Smooth muscle cell (in vitro differentiated cells): ENCODE data around the gene KRTAP10-11. TPM values are rescaled to one million over a fixed set of nuclear protein-coding genes. Genes with fewer than 3 reads are reported as not detected.

ENCODE experiments used
- DNase-seq: peaks from one replicate; lab custom pipeline; 2025; ENCODE audit not compliant: unreplicated experiment; lab: John Stamatoyannopoulos, UW
- H2AFZ ChIP-seq: fragments of 200-600 bp; sonication (generic); 2 replicates; pipeline ENCODE4 v1.6.0; 2016; ENCODE audit warnings: antibody characterized with exemption, low read depth, mild to moderate bottlenecking
- H3F3A ChIP-seq: fragments of 200-600 bp; sonication (generic); 2 replicates; pipeline ENCODE4 v1.6.0; 2017; ENCODE audit warnings: antibody characterized with exemption, low read depth
- H3K27ac ChIP-seq: fragments of 200-600 bp; sonication (generic); 2 replicates; pipeline ENCODE4 v1.5.1; 2016; ENCODE audit warnings: low read depth, mild to moderate bottlenecking
- H3K27me3 ChIP-seq: fragments of 200-600 bp; sonication (generic); 2 replicates; pipeline ENCODE4 v1.6.1; 2016; ENCODE audit warnings: low read depth, mild to moderate bottlenecking
- H3K36me3 ChIP-seq: fragments of 200-600 bp; sonication (generic); 2 replicates; pipeline ENCODE4 v1.5.1; 2016; ENCODE audit warnings: low read depth
- H3K4me1 ChIP-seq: fragments of 200-600 bp; sonication (generic); 2 replicates; pipeline ENCODE4 v1.5.1; 2016; ENCODE audit warnings: low read depth
- H3K4me2 ChIP-seq: fragments of 200-600 bp; sonication (generic); 2 replicates; pipeline ENCODE4 v1.6.0; 2016; ENCODE audit warnings: mild to moderate bottlenecking
- H3K4me3 ChIP-seq: fragments of 200-600 bp; sonication (generic); 2 replicates; pipeline ENCODE4 v1.5.1; 2016; ENCODE audit warnings: mild to moderate bottlenecking
- H3K79me2 ChIP-seq: fragments of 200-600 bp; sonication (generic); 2 replicates; pipeline ENCODE4 v1.6.0; 2016; ENCODE audit warnings: low read depth, mild to moderate bottlenecking
- H3K9ac ChIP-seq: fragments of 200-600 bp; sonication (generic); 2 replicates; pipeline ENCODE4 v1.6.0; 2016; ENCODE audit warnings: low read depth
- H3K9me3 ChIP-seq: fragments of 200-600 bp; sonication (generic); replicated peaks from 2 replicates; pipeline ENCODE4 v1.5.1; 2016; ENCODE audit warnings: low read depth
- H4K20me1 ChIP-seq: fragments of 200-600 bp; sonication (generic); 2 replicates; pipeline ENCODE4 v1.6.0; 2016; ENCODE audit warnings: low read depth
- whole genome bisulfite sequencing: methylation state at CpG from one replicate; pipeline ENCODE4 v1.1.7; 2016; ENCODE audit warnings: low lambda C conversion rate; 5-methylcytosine and 5-hydroxymethylcytosine counted together
- polyA plus RNA-seq: library from polyadenylated mRNA; unstranded; fragments of >200 nt; fragmentation: Nextera tagmentation; extraction: Ambion mirVana; gene quantifications from 2 replicates; pipeline ENCODE4 v1.2.1, GENCODE V29; 2016
- total RNA-seq: library from RNA; depleted of rRNA; stranded (reverse); fragments of >200 nt; gene quantifications from 2 replicates; pipeline ENCODE4 v1.2.3, GENCODE V29; 2014
- TF ChIP-seq, protein P1 (sequence below): fragments of 200-600 bp; sonication (generic); IDR thresholded peaks from 2 replicates; pipeline ENCODE4 v1.5.1; 2017; ENCODE audit warnings: borderline replicate concordance, mild to moderate bottlenecking, antibody characterized with exemption; ENCODE audit not compliant: insufficient read depth, poor library complexity, severe bottlenecking

The KRTAP10-11 gene
- total and polyA plus RNA-seq, 2 experiments from 2014 or later = not detected

DNA sequence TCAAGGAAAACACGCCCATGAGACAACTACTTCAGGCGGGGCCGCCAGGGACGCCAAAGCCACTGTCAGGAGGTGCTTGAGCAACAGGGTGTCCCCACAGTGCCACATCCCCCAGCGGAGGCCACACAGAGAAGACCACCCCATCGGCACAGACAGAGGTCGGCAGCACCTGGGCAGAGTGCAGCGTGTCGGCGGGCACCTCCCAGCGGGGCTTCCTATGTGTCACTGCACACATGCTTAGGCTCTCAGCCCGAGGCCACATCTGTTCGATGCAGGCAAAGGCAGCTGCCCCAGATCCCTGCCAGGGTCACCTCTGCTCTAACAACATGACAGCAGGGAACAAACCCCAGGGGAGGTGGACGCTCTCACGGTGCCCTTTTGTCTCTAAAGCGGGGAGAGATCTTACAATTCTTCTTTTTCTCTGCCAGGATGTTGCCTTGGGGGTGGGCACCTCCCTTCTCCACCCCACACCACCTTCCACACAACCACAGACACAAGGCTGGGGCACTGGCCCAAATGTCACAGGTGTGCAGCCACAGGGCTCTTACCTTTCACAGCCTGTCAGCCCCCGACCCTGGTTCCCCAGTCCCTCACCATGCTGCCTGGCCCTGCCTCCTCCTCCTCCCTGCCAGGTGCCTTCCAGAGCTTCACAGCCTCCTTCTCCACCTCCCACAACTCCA is 30.2 kb upstream of the KRTAP10-11 start:
- Histone ChIP-seq H4K20me1 (no peaks in the 10 kb centered on the region), H2AFZ (no peak overlapping the region), H3K9ac (no peak overlapping the region), H3K9me3 (peaks cover 2% of the 10 kb centered on the region), H3K27me3 (no peaks in the 10 kb centered on the region), H3K4me1 (no peaks in the 10 kb centered on the region), H3K4me2 (no peak overlapping the region), H3K4me3 (no peak overlapping the region), H3F3A (no peaks in the 10 kb centered on the region), H3K79me2 (no peaks in the 10 kb centered on the region), H3K36me3 (no peaks in the 10 kb centered on the region), H3K27ac (no peak overlapping the region)
- TF ChIP-seq, protein P1, sequence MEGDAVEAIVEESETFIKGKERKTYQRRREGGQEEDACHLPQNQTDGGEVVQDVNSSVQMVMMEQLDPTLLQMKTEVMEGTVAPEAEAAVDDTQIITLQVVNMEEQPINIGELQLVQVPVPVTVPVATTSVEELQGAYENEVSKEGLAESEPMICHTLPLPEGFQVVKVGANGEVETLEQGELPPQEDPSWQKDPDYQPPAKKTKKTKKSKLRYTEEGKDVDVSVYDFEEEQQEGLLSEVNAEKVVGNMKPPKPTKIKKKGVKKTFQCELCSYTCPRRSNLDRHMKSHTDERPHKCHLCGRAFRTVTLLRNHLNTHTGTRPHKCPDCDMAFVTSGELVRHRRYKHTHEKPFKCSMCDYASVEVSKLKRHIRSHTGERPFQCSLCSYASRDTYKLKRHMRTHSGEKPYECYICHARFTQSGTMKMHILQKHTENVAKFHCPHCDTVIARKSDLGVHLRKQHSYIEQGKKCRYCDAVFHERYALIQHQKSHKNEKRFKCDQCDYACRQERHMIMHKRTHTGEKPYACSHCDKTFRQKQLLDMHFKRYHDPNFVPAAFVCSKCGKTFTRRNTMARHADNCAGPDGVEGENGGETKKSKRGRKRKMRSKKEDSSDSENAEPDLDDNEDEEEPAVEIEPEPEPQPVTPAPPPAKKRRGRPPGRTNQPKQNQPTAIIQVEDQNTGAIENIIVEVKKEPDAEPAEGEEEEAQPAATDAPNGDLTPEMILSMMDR = no peak
- WGBS = 90% methylated on average over 17 of the region's 17 CpGs
- DNase-seq = no peak

DNA sequence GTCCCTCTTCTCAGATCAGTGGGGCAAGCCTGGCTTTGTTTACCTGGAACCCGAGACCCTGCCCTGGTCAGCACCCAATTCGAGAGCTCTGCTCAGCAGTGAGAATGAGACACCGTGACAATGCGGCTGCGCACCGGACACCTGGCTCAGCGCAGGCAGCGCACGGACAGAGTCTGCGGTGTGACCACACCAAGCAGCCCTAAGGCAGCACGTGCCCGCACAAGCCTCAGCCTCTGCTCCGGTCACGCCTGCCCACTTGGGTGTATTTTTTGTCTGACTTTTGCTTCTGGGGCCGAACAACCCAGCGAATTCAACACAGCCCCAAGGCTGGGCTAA is 29.7 kb upstream of the KRTAP10-11 start:
- Histone ChIP-seq H3K27me3 (no peaks in the 10 kb centered on the region), H3K79me2 (no peaks in the 10 kb centered on the region), H3K4me2 (no peak overlapping the region), H2AFZ (no peak overlapping the region), H3K9me3 (peaks cover 2% of the 10 kb centered on the region), H3K4me1 (no peaks in the 10 kb centered on the region), H3K9ac (no peak overlapping the region), H3F3A (no peaks in the 10 kb centered on the region), H3K4me3 (no peak overlapping the region), H3K36me3 (no peaks in the 10 kb centered on the region), H4K20me1 (no peaks in the 10 kb centered on the region), H3K27ac (no peak overlapping the region)
- TF ChIP-seq, protein P1 = no peak
- WGBS = 81% methylated on average over 16 of the region's 16 CpGs
- no peak for DNase-seq

DNA sequence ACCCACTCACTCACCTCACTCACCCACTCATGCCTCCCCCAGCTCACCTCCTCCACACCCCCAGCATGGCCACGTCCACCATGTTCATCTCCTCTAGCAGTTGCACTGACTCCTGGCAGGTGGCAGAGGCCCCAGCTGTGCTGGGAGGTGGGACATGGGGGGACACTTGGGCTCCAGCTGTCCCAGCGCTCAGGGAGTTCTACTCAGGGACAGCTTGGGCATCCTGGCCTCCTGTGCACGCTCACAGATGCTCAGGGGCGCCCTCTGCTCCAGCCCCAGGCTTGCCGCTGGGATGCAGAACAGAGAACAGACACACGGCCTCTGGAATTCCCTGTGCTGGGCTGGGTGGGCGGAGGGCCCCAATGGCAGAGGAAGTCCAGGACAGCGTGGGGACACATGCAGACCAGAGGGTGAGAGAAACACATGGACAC is 29.1 kb upstream of the KRTAP10-11 start:
- TF ChIP-seq, protein P1 = no peak
- DNase-seq = no peak
- Histone ChIP-seq H3K4me3 (no peak overlapping the region), H3K79me2 (no peaks in the 10 kb centered on the region), H4K20me1 (no peaks in the 10 kb centered on the region), H2AFZ (no peak overlapping the region), H3K27me3 (no peaks in the 10 kb centered on the region), H3K4me1 (no peaks in the 10 kb centered on the region), H3K36me3 (no peaks in the 10 kb centered on the region), H3K27ac (no peak overlapping the region), H3K9me3 (no peaks in the 10 kb centered on the region), H3K4me2 (no peak overlapping the region), H3F3A (no peaks in the 10 kb centered on the region), H3K9ac (no peak overlapping the region)
- 60% methylated on average over 8 of the region's 8 CpGs for WGBS

DNA sequence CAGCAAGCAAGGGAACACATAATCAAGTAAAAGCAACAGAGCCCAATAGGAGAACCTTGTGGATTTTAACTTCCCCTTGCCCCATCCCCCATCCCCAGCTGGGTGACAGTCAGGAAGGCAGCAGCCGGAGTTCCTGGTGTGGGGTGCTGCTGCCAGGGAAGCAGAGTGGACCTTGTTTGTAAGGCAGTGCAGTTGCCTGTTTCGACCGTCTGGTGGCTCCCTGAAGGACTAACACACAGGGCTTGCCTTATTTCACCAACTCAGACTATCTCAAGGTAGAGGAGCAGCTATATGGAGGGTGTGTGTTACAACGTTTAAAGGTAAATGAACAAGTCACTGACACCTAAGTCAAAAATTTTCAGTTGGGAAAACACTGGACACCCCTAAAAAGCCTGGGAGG is 27.7 kb upstream of the KRTAP10-11 start:
- no peaks in the 10 kb centered on the region for H3K9me3 ChIP-seq
- DNase-seq = no peak
- H3K79me2 ChIP-seq = no peaks in the 10 kb centered on the region
- no peak overlapping the region for H3K27ac ChIP-seq
- H2AFZ ChIP-seq = no peak overlapping the region
- 62% methylated on average over 4 of the region's 4 CpGs for WGBS
- no peaks in the 10 kb centered on the region for H3K27me3 ChIP-seq
- no peaks in the 10 kb centered on the region for H4K20me1 ChIP-seq
- no peak overlapping the region for H3K9ac ChIP-seq
- TF ChIP-seq, protein P1 = no peak
- no peak overlapping the region for H3K4me2 ChIP-seq
- H3K4me3 ChIP-seq = no peak overlapping the region
- H3K36me3 ChIP-seq = no peaks in the 10 kb centered on the region
- H3F3A ChIP-seq = no peaks in the 10 kb centered on the region
- no peaks in the 10 kb centered on the region for H3K4me1 ChIP-seq
